IMR-90 (cell line): ENCODE results near the gene GAL. TPM values are rescaled to one million over a fixed set of nuclear protein-coding genes. Genes with fewer than 3 reads are reported as not detected.

ENCODE experiments used
- ATAC-seq: fragments of 200-7000 bp; cut with Tn5 transposase; 2 replicates; pipeline ENCODE4 v1.9.1; 2020; ENCODE audit warnings: low read depth, mild to moderate bottlenecking, moderate library complexity
- BruUV-seq: library from RNA; stranded (reverse); fragments of 400-500 nt; replicated peaks from 2 replicates; lab custom pipeline; 2021; lab: Mats Ljungman, UMichigan
- CTCF ChIA-PET: fragments of 300-600 bp; formaldehyde crosslinking; extraction: SDS; loops from one replicate; lab custom pipeline; 2021; ENCODE audit warnings: antibody characterized with exemption; lab: Yijun Ruan, JAX
- POLR2A ChIA-PET: fragments of 300-600 bp; sonication (Branson Sonifier 250); formaldehyde crosslinking; loops from one replicate; lab custom pipeline; 2022; ENCODE audit warnings: antibody characterized with exemption; ENCODE audit not compliant: unreplicated experiment; lab: Charles Lee
- DNase-seq: peaks from one replicate; pipeline ENCODE4 v3.0.0; 2013
- H2AFZ ChIP-seq: replicated peaks from 2 replicates; pipeline ENCODE3; 2013; ENCODE audit warnings: low read length, mild to moderate bottlenecking; ENCODE audit not compliant: poor library complexity
- H2AK5ac ChIP-seq: 2 replicates; pipeline ENCODE4 v1.6.1; 2013; ENCODE audit warnings: low read depth, low read length, inconsistent platforms
- H2AK9ac ChIP-seq: replicated peaks from 2 replicates; pipeline ENCODE3; 2013; ENCODE audit warnings: mild to moderate bottlenecking, low read depth, low read length, moderate library complexity; ENCODE audit not compliant: poor library complexity
- H2BK120ac ChIP-seq: 2 replicates; pipeline ENCODE4 v1.6.1; 2013; ENCODE audit warnings: low read depth, low read length, inconsistent platforms
- H2BK15ac ChIP-seq: 3 replicates; pipeline ENCODE4 v1.6.1; 2013; ENCODE audit warnings: low read depth, low read length, inconsistent platforms
- H2BK20ac ChIP-seq: 2 replicates; pipeline ENCODE4 v1.6.1; 2013; ENCODE audit warnings: low read depth, mild to moderate bottlenecking, inconsistent platforms, low read length, moderate library complexity
- H2BK5ac ChIP-seq: 2 replicates; pipeline ENCODE4 v1.6.1; 2013; ENCODE audit warnings: mild to moderate bottlenecking, low read depth, low read length, inconsistent platforms; ENCODE audit not compliant: poor library complexity, severe bottlenecking
- H3K14ac ChIP-seq: replicated peaks from 2 replicates; pipeline ENCODE4 v1.6.1; 2013; ENCODE audit warnings: low read depth, low read length, inconsistent platforms
- H3K18ac ChIP-seq: 2 replicates; pipeline ENCODE4 v1.6.1; 2013; ENCODE audit warnings: low read depth, low read length, control low read depth
- H3K23ac ChIP-seq: 2 replicates; pipeline ENCODE4 v1.6.1; 2013; ENCODE audit warnings: low read depth, low read length, inconsistent platforms
- H3K27ac ChIP-seq: 2 replicates; pipeline ENCODE4 v1.5.1; 2013; ENCODE audit warnings: mild to moderate bottlenecking, control low read depth, low read length; ENCODE audit not compliant: insufficient read depth
- H3K27me3 ChIP-seq: 2 replicates; pipeline ENCODE4 v1.6.1; 2013; ENCODE audit warnings: low read length; ENCODE audit not compliant: control insufficient read depth, insufficient read depth
- H3K36me3 ChIP-seq: 2 replicates; pipeline ENCODE4 v1.6.1; 2013; ENCODE audit warnings: low read length, mixed read lengths; ENCODE audit not compliant: control insufficient read depth, insufficient read depth
- H3K4ac ChIP-seq: 2 replicates; pipeline ENCODE4 v1.6.1; 2013; ENCODE audit warnings: low read depth, low read length, inconsistent platforms
- H3K4me1 ChIP-seq: 2 replicates; pipeline ENCODE4 v1.6.1; 2013; ENCODE audit warnings: low read length, mixed read lengths; ENCODE audit not compliant: control insufficient read depth, insufficient read depth
- H3K4me2 ChIP-seq: 2 replicates; pipeline ENCODE4 v1.6.1; 2013; ENCODE audit warnings: low read depth, mild to moderate bottlenecking, control low read depth, low read length, moderate library complexity
- H3K4me3 ChIP-seq: 2 replicates; pipeline ENCODE4 v1.5.1; 2013; ENCODE audit warnings: low read depth, mild to moderate bottlenecking, control low read depth, low read length, moderate library complexity; ENCODE audit not compliant: insufficient read depth
- H3K56ac ChIP-seq: 2 replicates; pipeline ENCODE4 v1.6.1; 2013; ENCODE audit warnings: low read length, inconsistent platforms; ENCODE audit not compliant: insufficient read depth; ENCODE audit errors: extremely low read depth
- H3K79me1 ChIP-seq, 2 experiments: 2 replicates each; pipeline ENCODE4 v1.6.1; 2013; ENCODE audit warnings: low read length in 2 of 2, inconsistent platforms in 1 of 2, low read depth in 1 of 2
- H3K9ac ChIP-seq: 2 replicates; pipeline ENCODE4 v1.6.1; 2013; ENCODE audit warnings: low read depth, low read length, control low read depth
- H3K9me1 ChIP-seq: 2 replicates; pipeline ENCODE4 v1.6.1; 2013; ENCODE audit warnings: low read length, inconsistent platforms; ENCODE audit not compliant: insufficient read depth
- H3K9me3 ChIP-seq: 2 replicates; pipeline ENCODE4 v1.6.1; 2013; ENCODE audit warnings: low read length; ENCODE audit not compliant: control insufficient read depth, insufficient read depth
- H4K20me1 ChIP-seq: 2 replicates; pipeline ENCODE4 v1.6.1; 2013; ENCODE audit warnings: low read length, inconsistent platforms; ENCODE audit not compliant: insufficient read depth
- H4K5ac ChIP-seq: 2 replicates; pipeline ENCODE4 v1.6.1; 2013; ENCODE audit warnings: mild to moderate bottlenecking, low read depth, low read length, control low read depth
- H4K8ac ChIP-seq, 2 experiments: 2 replicates each; pipeline ENCODE4 v1.6.1; 2013; ENCODE audit warnings: low read depth in 2 of 2, low read length in 2 of 2, control low read depth in 1 of 2, inconsistent platforms in 1 of 2
- H4K91ac ChIP-seq: 2 replicates; pipeline ENCODE4 v1.6.1; 2013; ENCODE audit warnings: low read depth, low read length, inconsistent platforms; ENCODE audit not compliant: insufficient read depth
- BHLHE40 ChIP-seq: fragments of 150-350 bp; IDR thresholded peaks from 2 replicates; pipeline ENCODE4 v1.6.1; 2016; ENCODE audit warnings: mild to moderate bottlenecking, low read depth, low read length
- CEBPB ChIP-seq: IDR thresholded peaks from 2 replicates; pipeline ENCODE4 v1.6.1; 2012; ENCODE audit warnings: low read depth, low read length, improper control_type of control experiment
- CHD1 ChIP-seq: IDR thresholded peaks from 2 replicates; pipeline ENCODE4 v1.6.1; 2012; ENCODE audit warnings: low read depth, low read length, improper control_type of control experiment
- CTCF ChIP-seq: conservative IDR thresholded peaks from 2 replicates; pipeline ENCODE4 v1.5.1; 2012; ENCODE audit warnings: mild to moderate bottlenecking, low read depth, low read length, improper control_type of control experiment
- ELK1 ChIP-seq: fragments of 150-350 bp; IDR thresholded peaks from 2 replicates; pipeline ENCODE4 v1.6.1; 2016; ENCODE audit warnings: low read depth, mild to moderate bottlenecking, low read length, moderate library complexity, borderline replicate concordance
- FOS ChIP-seq: fragments of 150-350 bp; IDR thresholded peaks from 2 replicates; pipeline ENCODE4 v1.6.1; 2016; ENCODE audit warnings: low read depth, low read length
- MAFK ChIP-seq: IDR thresholded peaks from 2 replicates; pipeline ENCODE4 v1.6.1; 2012; ENCODE audit warnings: low read depth, low read length, improper control_type of control experiment
- MAZ ChIP-seq: IDR thresholded peaks from 2 replicates; pipeline ENCODE4 v1.6.1; 2012; ENCODE audit warnings: low read depth, mild to moderate bottlenecking, low read length, improper control_type of control experiment, moderate library complexity, borderline replicate concordance
- MXI1 ChIP-seq: IDR thresholded peaks from 2 replicates; pipeline ENCODE4 v1.6.1; 2012; ENCODE audit warnings: low read depth, mild to moderate bottlenecking, low read length, moderate library complexity, borderline replicate concordance
- NFE2L2 ChIP-seq: fragments of 150-350 bp; IDR thresholded peaks from 2 replicates; pipeline ENCODE4 v1.6.1; 2016; ENCODE audit warnings: low read depth, mild to moderate bottlenecking, low read length
- POLR2A ChIP-seq: IDR thresholded peaks from 2 replicates; pipeline ENCODE4 v1.6.1; 2012; ENCODE audit warnings: mild to moderate bottlenecking, low read depth, low read length
- RAD21 ChIP-seq: IDR thresholded peaks from 2 replicates; pipeline ENCODE4 v1.6.1; 2012; ENCODE audit warnings: low read length, improper control_type of control experiment
- RCOR1 ChIP-seq: IDR thresholded peaks from 2 replicates; pipeline ENCODE4 v1.6.1; 2012; ENCODE audit warnings: mild to moderate bottlenecking, low read length, improper control_type of control experiment; ENCODE audit not compliant: insufficient replicate concordance
- RFX5 ChIP-seq: IDR thresholded peaks from 2 replicates; pipeline ENCODE4 v1.8.0; 2012; ENCODE audit warnings: low read depth, mild to moderate bottlenecking, low read length, moderate library complexity
- SMC3 ChIP-seq: fragments of 150-350 bp; IDR thresholded peaks from 2 replicates; pipeline ENCODE4 v1.6.1; 2016; ENCODE audit warnings: low read depth, mild to moderate bottlenecking, antibody characterized with exemption, low read length, moderate library complexity
- USF2 ChIP-seq: fragments of 150-350 bp; IDR thresholded peaks from 2 replicates; pipeline ENCODE4 v1.6.1; 2017; ENCODE audit warnings: mild to moderate bottlenecking, antibody characterized with exemption, low read length, low read depth
- WGBS, 2 experiments: methylation state at CpG; one replicate each; pipeline versions ENCODE4 v1.1.5 to v1.1.7; 2013; ENCODE audit warnings: missing lambda C conversion rate in 2 of 2; ENCODE audit not compliant: insufficient read length in 1 of 2; ENCODE audit errors: extremely low coverage in 2 of 2; 5-methylcytosine and 5-hydroxymethylcytosine counted together
- dilution Hi-C: fragments of 300-500 bp; cut with HindIII; formaldehyde crosslinking; loops from one replicate; pipeline ENCODE4 v1.14.3; 2018; ENCODE audit warnings: low sequenced_read_pairs; ENCODE audit not compliant: unreplicated experiment
- in situ Hi-C: fragments of 300-500 bp; cut with MboI; formaldehyde crosslinking; loops from 3 replicates; pipeline ENCODE4 v1.14.3; 2019; ENCODE audit warnings: low sequenced_read_pairs, inconsistent platforms, mixed read lengths
- intact Hi-C: fragments of 100-400 bp; cut with micrococcal nuclease; formaldehyde crosslinking; loops from 2 replicates; pipeline ENCODE4 v1.10.0; 2022
- polyA plus RNA-seq, 3 experiments: library from polyadenylated mRNA; depleted of rRNA; stranded (reverse); fragments of >200 nt; gene quantifications; 2 replicates each; pipeline ENCODE4 v1.2.3, GENCODE V29; 2012; ENCODE audit warnings: low replicate concordance in 1 of 3
- total RNA-seq: library from RNA; depleted of rRNA; stranded (reverse); fragments of >200 nt; gene quantifications from 2 replicates; pipeline ENCODE4 v1.2.3, GENCODE V29; 2012

GAL gene
- total and polyA plus RNA-seq, 2 of the 4 experiments (the other 2 are of a cell fraction), result 2.0 TPM; not detected in 1

GRCh38 chr11:68735125-68735524 is 50.8 kb downstream of the GAL start:
- no peak overlapping the region for H3K9ac ChIP-seq
- no peak overlapping the region for H2AK9ac ChIP-seq
- H4K91ac ChIP-seq, result no peak overlapping the region
- DNase-seq (no peak), ATAC-seq (no peak)
- H3K9me3 ChIP-seq, result peaks cover 2% of the 10 kb centered on the region; the same call in 1 of the 2 replicates
- peaks cover 4% of the 10 kb centered on the region; the same call in 1 of the 2 replicates for H3K9me1 ChIP-seq
- no peak overlapping the region for H2BK5ac ChIP-seq
- no peak overlapping the region for H2AFZ ChIP-seq
- H2BK120ac ChIP-seq, result no peak overlapping the region
- H3K23ac ChIP-seq, result no peak overlapping the region
- no peaks in the 10 kb centered on the region; the same call in 1 of the 2 replicates for H4K20me1 ChIP-seq
- H3K18ac ChIP-seq, result no peak overlapping the region
- no peak overlapping the region for H3K4me2 ChIP-seq
- in situ Hi-C loops, result no loop called here
- H3K27ac ChIP-seq, result no peak overlapping the region
- POLR2A ChIA-PET, result no interaction called here
- H3K27me3 ChIP-seq, result peaks cover 21% of the 10 kb centered on the region
- H3K36me3 ChIP-seq, result no peaks in the 10 kb centered on the region
- no peaks in the 10 kb centered on the region for H3K79me1 ChIP-seq
- TF ChIP-seq RAD21 (no peak), CTCF (no peak), USF2 (no peak), ELK1 (no peak), CEBPB (no peak), MAFK (no peak), CHD1 (no peak), MAZ (no peak), RFX5 (no peak), NFE2L2 (no peak), FOS (no peak), BHLHE40 (no peak), SMC3 (no peak), MXI1 (no peak), RCOR1 (no peak), POLR2A (no peak)
- no peak overlapping the region for H2BK15ac ChIP-seq
- H3K4me3 ChIP-seq, result no peak overlapping the region
- dilution Hi-C loops, result no loop called here
- no peak overlapping the region for H2BK20ac ChIP-seq
- H3K4ac ChIP-seq, result no peak overlapping the region
- no peak overlapping the region for H3K14ac ChIP-seq
- no TSS peak for BruUV-seq
- CTCF ChIA-PET, result no interaction called here
- no peaks in the 10 kb centered on the region for H3K4me1 ChIP-seq
- H4K5ac ChIP-seq, result no peak overlapping the region
- WGBS, 2 experiments, result 0% methylated on average over 1 of the region's 6 CpGs; no CpG with 5 or more reads in 1 of the 2 experiments
- H4K8ac ChIP-seq, result no peak overlapping the region
- no peak overlapping the region for H3K56ac ChIP-seq
- intact Hi-C loops, result no loop called here
- H2AK5ac ChIP-seq, result no peak overlapping the region
